A673 (cell line): ENCODE measurements around the gene NOPCHAP1. TPM values are rescaled to one million over a fixed set of nuclear protein-coding genes. Genes with fewer than 3 reads are reported as not detected.

ENCODE experiments used
- BruUV-seq: library from RNA; stranded (reverse); fragments of 400-500 nt; replicated peaks from 2 replicates; lab custom pipeline; 2021; lab: Mats Ljungman, UMichigan
- CTCF ChIA-PET: fragments of 300-600 bp; sonication (Branson Sonifier 250); formaldehyde crosslinking; loops from one replicate; lab custom pipeline; 2022; ENCODE audit warnings: antibody characterized with exemption; lab: Charles Lee
- POLR2A ChIA-PET: fragments of 300-600 bp; sonication (Branson Sonifier 250); formaldehyde crosslinking; loops from one replicate; lab custom pipeline; 2022; ENCODE audit warnings: antibody characterized with exemption; ENCODE audit not compliant: low non-redundant PET; lab: Charles Lee
- DNase-seq: peaks from one replicate; pipeline ENCODE4 v3.0.0-alpha.2; 2015; ENCODE audit warnings: low spot score
- H3K27ac ChIP-seq: fragments of 200-600 bp; sonication (generic); 2 replicates; pipeline ENCODE4 v1.5.1; 2016; ENCODE audit warnings: mixed run types, low read depth, mild to moderate bottlenecking, mixed read lengths, antibody characterized with exemption, low read length; ENCODE audit not compliant: poor library complexity, severe bottlenecking
- H3K27me3 ChIP-seq: fragments of 200-600 bp; sonication (generic); replicated peaks from 2 replicates; pipeline ENCODE4 v1.6.1; 2017; ENCODE audit warnings: mixed run types, low read depth, mild to moderate bottlenecking, mixed read lengths, antibody characterized with exemption, low read length; ENCODE audit not compliant: insufficient read depth, poor library complexity
- H3K36me3 ChIP-seq: fragments of 200-600 bp; sonication (generic); 2 replicates; pipeline ENCODE4 v1.6.1; 2016; ENCODE audit warnings: mixed run types, mild to moderate bottlenecking, mixed read lengths, antibody characterized with exemption, low read length; ENCODE audit not compliant: insufficient read depth, poor library complexity, severe bottlenecking
- H3K4me1 ChIP-seq: fragments of 200-600 bp; sonication (generic); 2 replicates; pipeline ENCODE4 v1.6.1; 2017; ENCODE audit warnings: mixed run types, mild to moderate bottlenecking, mixed read lengths, antibody characterized with exemption, low read length; ENCODE audit not compliant: insufficient read depth, poor library complexity, severe bottlenecking
- H3K4me3 ChIP-seq: fragments of 200-600 bp; sonication (generic); 2 replicates; pipeline ENCODE4 v1.5.1; 2016; ENCODE audit warnings: low read depth, mixed run types, mild to moderate bottlenecking, mixed read lengths, low read length; ENCODE audit not compliant: poor library complexity, severe bottlenecking
- H3K9me3 ChIP-seq: fragments of 200-600 bp; sonication (generic); 2 replicates; pipeline ENCODE4 v1.6.1; 2016; ENCODE audit warnings: mixed run types, low read depth, mild to moderate bottlenecking, mixed read lengths, antibody characterized with exemption, low read length; ENCODE audit not compliant: poor library complexity, severe bottlenecking
- CTCF ChIP-seq: fragments of 300-800, 200-600 bp; sonication (generic); conservative IDR thresholded peaks from 2 replicates; pipeline ENCODE4 v1.5.1; 2017; ENCODE audit warnings: low read depth, mild to moderate bottlenecking, antibody characterized with exemption, low read length, moderate library complexity, mixed read lengths
- EZH2 ChIP-seq: fragments of 200-600 bp; sonication (generic); IDR thresholded peaks from 2 replicates; pipeline ENCODE4 v1.6.1; 2017; ENCODE audit warnings: borderline replicate concordance, low read depth, mild to moderate bottlenecking, mixed read lengths, antibody characterized with exemption, low read length; ENCODE audit not compliant: poor library complexity, severe bottlenecking
- intact Hi-C: fragments of 100-400 bp; cut with micrococcal nuclease; formaldehyde crosslinking; loops from one replicate; pipeline ENCODE4 v1.10.0; 2022; ENCODE audit not compliant: unreplicated experiment
- total RNA-seq: library from RNA; stranded (reverse); gene quantifications from 2 replicates; pipeline ENCODE4 v1.2.3, GENCODE V29; 2021

NOPCHAP1 gene
- total RNA-seq, 1 experiment from 2014 or later: 32.5 TPM

- CTCF ChIA-PET: no interaction called here
These were observed 31.9 kb downstream of the NOPCHAP1 start for GRCh38 chr12:105018012-105018411.

GRCh38 chr12:105018776-105019175, 32.7 kb downstream of the NOPCHAP1 start:
- BruUV-seq: no TSS peak
- no peak for TF ChIP-seq EZH2
- no peak for TF ChIP-seq CTCF
- CTCF ChIA-PET: no interaction called here
- intact Hi-C loops: no loop called here
- no peaks in the 10 kb centered on the region for H3K4me1 ChIP-seq
- no peak for DNase-seq
- no peak overlapping the region for H3K4me3 ChIP-seq
- POLR2A ChIA-PET: no interaction called here
- H3K27me3 ChIP-seq: no peaks in the 10 kb centered on the region
- no peaks in the 10 kb centered on the region for H3K9me3 ChIP-seq
- H3K36me3 ChIP-seq: no peaks in the 10 kb centered on the region
- H3K27ac ChIP-seq: no peak overlapping the region

More at GRCh38 chr12:105018012-105018411, 31.9 kb downstream of the NOPCHAP1 start:
- no peaks in the 10 kb centered on the region for H3K36me3 ChIP-seq
- no peaks in the 10 kb centered on the region for H3K9me3 ChIP-seq
- no peaks in the 10 kb centered on the region for H3K27me3 ChIP-seq
- no TSS peak for BruUV-seq
- intact Hi-C loops: no loop called here
- H3K4me3 ChIP-seq: no peak overlapping the region
- TF ChIP-seq EZH2: no peak
- TF ChIP-seq CTCF: no peak
- H3K4me1 ChIP-seq: no peaks in the 10 kb centered on the region
- H3K27ac ChIP-seq: no peak overlapping the region
- POLR2A ChIA-PET: no interaction called here
- no peak for DNase-seq

GRCh38 chr12:105020241-105020962, 34.3 kb downstream of the NOPCHAP1 start:
- intact Hi-C loops: no loop called here
- H3K9me3 ChIP-seq: no peaks in the 10 kb centered on the region
- POLR2A ChIA-PET: no interaction called here
- CTCF ChIA-PET: no interaction called here
- DNase-seq: no peak
- H3K4me3 ChIP-seq: no peak overlapping the region
- H3K27ac ChIP-seq: no peak overlapping the region
- no peaks in the 10 kb centered on the region for H3K27me3 ChIP-seq
- no peaks in the 10 kb centered on the region for H3K4me1 ChIP-seq
- TF ChIP-seq CTCF (no peak), EZH2 (no peak)
- H3K36me3 ChIP-seq: no peaks in the 10 kb centered on the region
- no TSS peak for BruUV-seq
